A549 (cell line): ENCODE results near the gene NEK7. TPM values are rescaled to one million over a fixed set of nuclear protein-coding genes. Genes with fewer than 3 reads are reported as not detected.

Experiments used
- ATAC-seq, 2 experiments: fragments of 200-7000 bp in 1 of 2; fragments of >200 bp in 1 of 2; cut with Nextera tagmentation in 1 of 2; cut with Tn5 transposase in 1 of 2; 3 replicates each; pipeline versions ENCODE4 v1.8.0 to v1.9.1; 2018 to 2020; ENCODE audit warnings: mild to moderate bottlenecking in 1 of 2, moderate library complexity in 1 of 2
- CTCF ChIA-PET: fragments of 300-600 bp; sonication (Branson Sonifier 250); formaldehyde crosslinking; extraction: SDS; loops from one replicate; lab custom pipeline; 2021; ENCODE audit warnings: antibody characterized with exemption, inconsistent platforms; lab: Yijun Ruan, JAX
- POLR2A ChIA-PET: fragments of 350-600 bp; formaldehyde crosslinking; extraction: SDS; loops from one replicate; lab custom pipeline; 2021; ENCODE audit warnings: antibody characterized with exemption, inconsistent platforms; lab: Yijun Ruan, JAX
- DNase-seq, 2 experiments: peaks; one replicate each; pipeline versions ENCODE4 v3.0.0 to v3.0.0-alpha.2; 2011 to 2016; ENCODE audit warnings: low read depth in 1 of 2, low spot score in 1 of 2
- FAIRE-seq: peaks from 2 replicates; lab custom pipeline; 2011; peaks lifted over from hg19 to GRCh38; lab: Jason Lieb, UNC
- H3K27ac ChIP-seq, 2 experiments: fragments of >200 bp; sonication (Bioruptor Twin); formaldehyde crosslinking; 3 replicates each; pipeline ENCODE4 v1.5.1; 2016 to 2017
- H3K4me1 ChIP-seq: fragments of >200 bp; sonication (Bioruptor Twin); formaldehyde crosslinking; 3 replicates; pipeline ENCODE4 v1.6.1; 2016
- H3K4me2 ChIP-seq: fragments of >200 bp; sonication (Bioruptor Twin); formaldehyde crosslinking; 3 replicates; pipeline ENCODE4 v1.6.1; 2016
- H3K4me3 ChIP-seq: fragments of >200 bp; sonication (Bioruptor Twin); formaldehyde crosslinking; 3 replicates; pipeline ENCODE4 v1.5.1; 2016
- H3K9me3 ChIP-seq: fragments of >200 bp; sonication (Bioruptor Twin); formaldehyde crosslinking; 3 replicates; pipeline ENCODE4 v1.6.1; 2016
- BCL3 ChIP-seq: fragments of >200 bp; sonication (Bioruptor Twin); formaldehyde crosslinking; IDR thresholded peaks from 3 replicates; pipeline ENCODE4 v1.6.1; 2016
- EHMT2 ChIP-seq: fragments of 200-600 bp; sonication (generic); IDR thresholded peaks from 2 replicates; pipeline ENCODE4 v1.6.1; 2016; ENCODE audit warnings: antibody characterized with exemption, low read depth, mild to moderate bottlenecking, moderate library complexity
- HEYL ChIP-seq: fragments of 250-450 bp; sonication (Bioruptor Pico); IDR thresholded peaks from 2 replicates; pipeline ENCODE4 v1.8.0; 2021; ENCODE audit warnings: mild to moderate bottlenecking, moderate library complexity
- JUN ChIP-seq, 2 experiments: fragments of >200 bp; sonication (Bioruptor Twin); formaldehyde crosslinking; IDR thresholded peaks; 2 replicates in 1 of 2; 3 replicates in 1 of 2; pipeline ENCODE4 v1.6.1; 2016 to 2017
- NR3C1 ChIP-seq: fragments of >200 bp; sonication (Bioruptor Twin); formaldehyde crosslinking; IDR thresholded peaks from 3 replicates; pipeline ENCODE4 v1.6.1; 2017
- PHF8 ChIP-seq: fragments of 200-600 bp; sonication (generic); IDR thresholded peaks from 2 replicates; pipeline ENCODE4 v1.6.1; 2016; ENCODE audit warnings: low read depth, mild to moderate bottlenecking, antibody characterized with exemption, moderate library complexity, borderline replicate concordance
- POLR2A ChIP-seq: IDR thresholded peaks from 2 replicates; pipeline ENCODE4 v1.6.1; 2012; ENCODE audit warnings: mild to moderate bottlenecking, low read length
- RAD21 ChIP-seq, 2 experiments: fragments of >200 bp in 1 of 2; sonication (Bioruptor Twin) in 1 of 2; formaldehyde crosslinking in 1 of 2; IDR thresholded peaks in 1 of 2; conservative IDR thresholded peaks in 1 of 2; 2 replicates in 1 of 2; 3 replicates in 1 of 2; pipeline ENCODE4 v1.6.1; 2012 to 2018; ENCODE audit warnings: inconsistent platforms in 1 of 2
- SMC3 ChIP-seq: fragments of >200 bp; sonication (Bioruptor Twin); formaldehyde crosslinking; IDR thresholded peaks from 3 replicates; pipeline ENCODE4 v1.6.1; 2018; ENCODE audit warnings: inconsistent platforms
- SREBF2 ChIP-seq: fragments of 450-650 bp; IDR thresholded peaks from 2 replicates; pipeline ENCODE4 v1.6.1; 2014; ENCODE audit warnings: mild to moderate bottlenecking, moderate library complexity
- ZFP36 ChIP-seq: fragments of 450-650 bp; IDR thresholded peaks from 2 replicates; pipeline ENCODE4 v1.6.1; 2014; ENCODE audit warnings: borderline replicate concordance; ENCODE audit not compliant: partially characterized antibody
- WGBS: methylation state at CpG from one replicate; pipeline ENCODE4 v1.1.6; 2017; ENCODE audit errors: missing lambda C conversion rate; 5-methylcytosine and 5-hydroxymethylcytosine counted together
- polyA plus RNA-seq, 4 experiments: library from polyadenylated mRNA; depleted of rRNA in 3 of 4; stranded (reverse); fragments of >200 nt; fragmentation: RNase III in 1 of 4; extraction: RNeasy Plus Mini Kit Qiagen cat#74134 plus additional on column Dnase treatment in 1 of 4; gene quantifications; 2 replicates in 3 of 4; 3 replicates in 1 of 4; pipeline ENCODE4 v1.2.3, GENCODE V29; 2011 to 2017
- TF ChIP-seq, protein P1 (sequence below): fragments of 250-450 bp; sonication (Bioruptor Pico); IDR thresholded peaks from 2 replicates; pipeline ENCODE4 v1.5.0; 2020; ENCODE audit warnings: low read depth, mild to moderate bottlenecking, moderate library complexity
- TF ChIP-seq, protein P2 (sequence below): IDR thresholded peaks from 2 replicates; pipeline ENCODE4 v1.6.1; 2012
- TF ChIP-seq, protein P3 (sequence below): fragments of 450-650 bp; IDR thresholded peaks from 2 replicates; pipeline ENCODE4 v1.6.1; 2014; ENCODE audit warnings: antibody characterized with exemption
- TF ChIP-seq, protein P4 (sequence below): fragments of 150-350 bp; IDR thresholded peaks from 2 replicates; pipeline ENCODE4 v1.6.1; 2014; ENCODE audit warnings: low read depth, mild to moderate bottlenecking, low read length
- TF ChIP-seq, protein P5 (sequence below): fragments of >200 bp; sonication (Bioruptor Twin); formaldehyde crosslinking; IDR thresholded peaks from 3 replicates; pipeline ENCODE4 v1.5.1; 2016

NEK7 gene
- polyA plus RNA-seq, 2 of the 4 experiments (the other 2 are of a cell fraction), result 15.9 to 62.9 TPM

DNA sequence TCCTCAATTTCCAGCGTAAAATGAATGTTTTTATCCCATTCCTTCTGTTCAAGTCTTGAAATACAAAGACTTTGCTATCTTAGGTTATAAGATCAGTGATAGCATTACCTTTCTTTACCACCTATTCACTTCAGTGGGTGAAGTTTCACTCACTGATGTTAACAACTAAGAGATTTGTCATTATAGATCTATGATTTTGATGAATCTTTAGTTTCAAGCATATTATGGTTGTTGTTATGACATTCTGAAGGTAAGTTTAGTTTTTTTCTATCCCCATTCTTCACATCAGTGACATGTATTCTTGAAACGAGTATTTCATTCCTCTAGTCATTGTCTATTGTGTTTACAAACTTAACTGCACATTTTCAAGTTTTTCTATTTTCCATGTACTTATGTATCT is 201.1 kb downstream of the NEK7 start (continued):
- no peak for TF ChIP-seq ZFP36
- TF ChIP-seq BCL3, result no peak
- no peak for TF ChIP-seq POLR2A
- TF ChIP-seq NR3C1, result no peak
- TF ChIP-seq, protein P1, sequence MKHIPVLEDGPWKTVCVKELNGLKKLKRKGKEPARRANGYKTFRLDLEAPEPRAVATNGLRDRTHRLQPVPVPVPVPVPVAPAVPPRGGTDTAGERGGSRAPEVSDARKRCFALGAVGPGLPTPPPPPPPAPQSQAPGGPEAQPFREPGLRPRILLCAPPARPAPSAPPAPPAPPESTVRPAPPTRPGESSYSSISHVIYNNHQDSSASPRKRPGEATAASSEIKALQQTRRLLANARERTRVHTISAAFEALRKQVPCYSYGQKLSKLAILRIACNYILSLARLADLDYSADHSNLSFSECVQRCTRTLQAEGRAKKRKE (CRISPR knock-in tag), result no peak
- no peak for TF ChIP-seq SREBF2

DNA sequence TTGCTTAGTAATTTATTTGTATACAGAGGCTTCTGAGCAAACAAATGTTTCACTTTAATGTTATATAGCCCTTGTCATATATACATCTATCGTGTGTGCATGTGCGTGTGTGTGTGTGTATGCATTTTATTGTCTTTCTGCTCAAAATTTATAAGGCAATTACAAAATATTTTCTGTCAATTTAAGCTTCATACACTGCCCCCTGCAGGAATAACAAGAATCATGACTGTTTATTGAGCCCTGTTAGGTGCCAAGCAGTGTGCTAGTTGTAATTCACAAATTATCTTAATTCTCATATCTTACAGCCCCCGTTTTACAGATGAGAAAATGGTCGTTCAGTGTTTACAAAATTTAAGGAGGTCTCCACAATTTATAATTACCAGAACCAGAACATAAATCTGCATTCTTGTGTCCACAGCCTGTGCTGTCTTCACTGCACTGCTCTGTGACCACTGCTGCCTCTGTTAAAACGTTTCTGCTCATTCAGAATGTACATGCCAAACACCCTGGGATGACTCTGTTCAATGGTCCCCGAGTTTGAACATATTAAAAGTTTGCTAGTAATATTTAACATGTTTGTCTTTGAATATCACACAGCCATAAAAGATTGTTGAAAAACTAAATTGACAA is 202.3 kb downstream of the NEK7 start:
- ChIA-PET CTCF (interaction anchor here (0.9 to 1.6 kb wide), 2 partner anchors 10 to 323 kb away, joined by 3 to 4 read pairs; no protein-coding TSS in a partner anchor), POLR2A (no interaction called here)

GRCh38 chr1:198360208-198360729 is 203.5 kb downstream of the NEK7 start:
- no peak for DNase-seq
- no peak for FAIRE-seq
- TF ChIP-seq, protein P2, sequence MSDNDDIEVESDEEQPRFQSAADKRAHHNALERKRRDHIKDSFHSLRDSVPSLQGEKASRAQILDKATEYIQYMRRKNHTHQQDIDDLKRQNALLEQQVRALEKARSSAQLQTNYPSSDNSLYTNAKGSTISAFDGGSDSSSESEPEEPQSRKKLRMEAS, result no peak
- no peak for TF ChIP-seq PHF8
- no peak for TF ChIP-seq JUN (IDR thresholded peaks at IDR 0.05)
- TF ChIP-seq, protein P3, sequence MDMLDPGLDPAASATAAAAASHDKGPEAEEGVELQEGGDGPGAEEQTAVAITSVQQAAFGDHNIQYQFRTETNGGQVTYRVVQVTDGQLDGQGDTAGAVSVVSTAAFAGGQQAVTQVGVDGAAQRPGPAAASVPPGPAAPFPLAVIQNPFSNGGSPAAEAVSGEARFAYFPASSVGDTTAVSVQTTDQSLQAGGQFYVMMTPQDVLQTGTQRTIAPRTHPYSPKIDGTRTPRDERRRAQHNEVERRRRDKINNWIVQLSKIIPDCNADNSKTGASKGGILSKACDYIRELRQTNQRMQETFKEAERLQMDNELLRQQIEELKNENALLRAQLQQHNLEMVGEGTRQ, result no peak
- TF ChIP-seq ZFP36, result no peak
- TF ChIP-seq HEYL (CRISPR knock-in tag), result no peak
- no peak for TF ChIP-seq EHMT2
- Histone ChIP-seq H3K4me2 (no peak overlapping the region), H3K4me3 (no peak overlapping the region), H3K9me3 (no peaks in the 10 kb centered on the region), H3K4me1 (no peaks in the 10 kb centered on the region), H3K27ac (no peak overlapping the region)
- CTCF ChIA-PET, result no interaction called here
- POLR2A ChIA-PET, result no interaction called here
- 61% methylated on average over 4 of the region's 4 CpGs for WGBS
- ATAC-seq, result no peak

More for the DNA sequence above, 202.3 kb downstream of the NEK7 start:
- Histone ChIP-seq H3K27ac (no peak overlapping the region), H3K4me1 (no peaks in the 10 kb centered on the region), H3K9me3 (no peaks in the 10 kb centered on the region), H3K4me2 (no peak overlapping the region), H3K4me3 (no peak overlapping the region)
- no peak for FAIRE-seq
- DNase-seq, result peak in 1 of 2 experiments; percentile 11
- 12% methylated on average over 6 of the region's 6 CpGs for whole genome bisulfite sequencing
- TF ChIP-seq, protein P4, sequence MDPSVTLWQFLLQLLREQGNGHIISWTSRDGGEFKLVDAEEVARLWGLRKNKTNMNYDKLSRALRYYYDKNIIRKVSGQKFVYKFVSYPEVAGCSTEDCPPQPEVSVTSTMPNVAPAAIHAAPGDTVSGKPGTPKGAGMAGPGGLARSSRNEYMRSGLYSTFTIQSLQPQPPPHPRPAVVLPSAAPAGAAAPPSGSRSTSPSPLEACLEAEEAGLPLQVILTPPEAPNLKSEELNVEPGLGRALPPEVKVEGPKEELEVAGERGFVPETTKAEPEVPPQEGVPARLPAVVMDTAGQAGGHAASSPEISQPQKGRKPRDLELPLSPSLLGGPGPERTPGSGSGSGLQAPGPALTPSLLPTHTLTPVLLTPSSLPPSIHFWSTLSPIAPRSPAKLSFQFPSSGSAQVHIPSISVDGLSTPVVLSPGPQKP, result no peak
- TF ChIP-seq, protein P5, sequence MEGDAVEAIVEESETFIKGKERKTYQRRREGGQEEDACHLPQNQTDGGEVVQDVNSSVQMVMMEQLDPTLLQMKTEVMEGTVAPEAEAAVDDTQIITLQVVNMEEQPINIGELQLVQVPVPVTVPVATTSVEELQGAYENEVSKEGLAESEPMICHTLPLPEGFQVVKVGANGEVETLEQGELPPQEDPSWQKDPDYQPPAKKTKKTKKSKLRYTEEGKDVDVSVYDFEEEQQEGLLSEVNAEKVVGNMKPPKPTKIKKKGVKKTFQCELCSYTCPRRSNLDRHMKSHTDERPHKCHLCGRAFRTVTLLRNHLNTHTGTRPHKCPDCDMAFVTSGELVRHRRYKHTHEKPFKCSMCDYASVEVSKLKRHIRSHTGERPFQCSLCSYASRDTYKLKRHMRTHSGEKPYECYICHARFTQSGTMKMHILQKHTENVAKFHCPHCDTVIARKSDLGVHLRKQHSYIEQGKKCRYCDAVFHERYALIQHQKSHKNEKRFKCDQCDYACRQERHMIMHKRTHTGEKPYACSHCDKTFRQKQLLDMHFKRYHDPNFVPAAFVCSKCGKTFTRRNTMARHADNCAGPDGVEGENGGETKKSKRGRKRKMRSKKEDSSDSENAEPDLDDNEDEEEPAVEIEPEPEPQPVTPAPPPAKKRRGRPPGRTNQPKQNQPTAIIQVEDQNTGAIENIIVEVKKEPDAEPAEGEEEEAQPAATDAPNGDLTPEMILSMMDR, result peak; percentile 50
- TF ChIP-seq SMC3 (peak; percentile 35; the same call in 2 of the 3 replicates), RAD21 (conservative IDR thresholded peaks at IDR 0.05 in 1 of 2, IDR thresholded peaks at IDR 0.05 in 1 of 2) (peak; percentile 44 to 50; a peak in 3 of 5 replicates)
- TF ChIP-seq, all 56 proteins: peak for 3
- no peak for ATAC-seq
